Measurements from ENCODE around the gene PTPRN2.

DNA sequence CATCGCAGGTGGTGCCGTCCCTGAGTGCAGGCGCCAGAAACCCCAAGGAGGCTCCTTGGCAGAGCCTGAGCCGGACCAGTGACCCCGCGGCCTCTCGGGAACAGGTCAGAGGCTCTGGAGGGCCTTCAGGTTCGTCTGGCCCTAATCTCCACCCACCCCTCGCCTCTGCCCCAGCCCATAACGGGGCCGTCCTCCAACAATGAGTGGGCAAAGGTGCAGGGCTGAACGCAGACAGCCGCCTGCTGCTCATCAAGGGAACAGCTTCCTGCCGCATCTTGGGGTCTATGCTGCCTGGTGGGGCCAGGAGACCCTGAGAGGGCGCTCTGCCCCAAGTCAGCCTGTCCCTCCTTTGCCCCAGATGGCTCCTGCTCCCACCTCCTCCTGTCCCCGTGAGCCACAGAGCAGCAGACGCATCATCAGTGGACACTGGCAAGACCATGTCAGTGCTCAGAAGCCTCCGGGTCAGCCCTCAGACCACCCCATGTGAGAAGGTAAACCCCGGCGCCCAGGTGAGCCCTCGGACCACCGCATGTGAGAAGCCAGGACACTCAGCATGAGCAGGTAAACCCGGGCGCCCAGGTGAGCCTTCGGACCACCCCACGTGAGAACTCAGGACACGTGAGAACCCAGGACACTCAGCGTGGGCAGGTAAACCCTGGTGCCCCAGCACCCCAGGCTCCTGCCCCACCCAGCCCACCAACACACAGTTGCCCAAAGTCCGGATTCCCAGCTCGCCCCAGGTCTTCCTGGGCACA lies 142.0 kb downstream of the PTPRN2 start:
- TF ChIP-seq SP1 (IDR thresholded peaks at IDR 0.05; ENCODE audit: low read depth) (no peak), POLR2AphosphoS5 (IDR thresholded peaks at IDR 0.05; ENCODE audit: low read depth, low read length) (no peak), ZNF274 (IDR thresholded peaks at IDR 0.05; ENCODE audit: low read depth, low read length) (no peak), JUND (IDR thresholded peaks at IDR 0.05) (no peak)
- TF ChIP-seq, protein P1, sequence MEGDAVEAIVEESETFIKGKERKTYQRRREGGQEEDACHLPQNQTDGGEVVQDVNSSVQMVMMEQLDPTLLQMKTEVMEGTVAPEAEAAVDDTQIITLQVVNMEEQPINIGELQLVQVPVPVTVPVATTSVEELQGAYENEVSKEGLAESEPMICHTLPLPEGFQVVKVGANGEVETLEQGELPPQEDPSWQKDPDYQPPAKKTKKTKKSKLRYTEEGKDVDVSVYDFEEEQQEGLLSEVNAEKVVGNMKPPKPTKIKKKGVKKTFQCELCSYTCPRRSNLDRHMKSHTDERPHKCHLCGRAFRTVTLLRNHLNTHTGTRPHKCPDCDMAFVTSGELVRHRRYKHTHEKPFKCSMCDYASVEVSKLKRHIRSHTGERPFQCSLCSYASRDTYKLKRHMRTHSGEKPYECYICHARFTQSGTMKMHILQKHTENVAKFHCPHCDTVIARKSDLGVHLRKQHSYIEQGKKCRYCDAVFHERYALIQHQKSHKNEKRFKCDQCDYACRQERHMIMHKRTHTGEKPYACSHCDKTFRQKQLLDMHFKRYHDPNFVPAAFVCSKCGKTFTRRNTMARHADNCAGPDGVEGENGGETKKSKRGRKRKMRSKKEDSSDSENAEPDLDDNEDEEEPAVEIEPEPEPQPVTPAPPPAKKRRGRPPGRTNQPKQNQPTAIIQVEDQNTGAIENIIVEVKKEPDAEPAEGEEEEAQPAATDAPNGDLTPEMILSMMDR (IDR thresholded peaks at IDR 0.05 in 2 of 3, conservative IDR thresholded peaks at IDR 0.05 in 1 of 3; ENCODE audit: borderline replicate concordance in 1 of 3, insufficient read depth in 1 of 3, low read depth in 2 of 3, low read length in 2 of 3), result no peak
- TF ChIP-seq, protein P2, sequence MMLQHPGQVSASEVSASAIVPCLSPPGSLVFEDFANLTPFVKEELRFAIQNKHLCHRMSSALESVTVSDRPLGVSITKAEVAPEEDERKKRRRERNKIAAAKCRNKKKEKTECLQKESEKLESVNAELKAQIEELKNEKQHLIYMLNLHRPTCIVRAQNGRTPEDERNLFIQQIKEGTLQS (IDR thresholded peaks at IDR 0.05), result no peak
- TF ChIP-seq, protein P3, sequence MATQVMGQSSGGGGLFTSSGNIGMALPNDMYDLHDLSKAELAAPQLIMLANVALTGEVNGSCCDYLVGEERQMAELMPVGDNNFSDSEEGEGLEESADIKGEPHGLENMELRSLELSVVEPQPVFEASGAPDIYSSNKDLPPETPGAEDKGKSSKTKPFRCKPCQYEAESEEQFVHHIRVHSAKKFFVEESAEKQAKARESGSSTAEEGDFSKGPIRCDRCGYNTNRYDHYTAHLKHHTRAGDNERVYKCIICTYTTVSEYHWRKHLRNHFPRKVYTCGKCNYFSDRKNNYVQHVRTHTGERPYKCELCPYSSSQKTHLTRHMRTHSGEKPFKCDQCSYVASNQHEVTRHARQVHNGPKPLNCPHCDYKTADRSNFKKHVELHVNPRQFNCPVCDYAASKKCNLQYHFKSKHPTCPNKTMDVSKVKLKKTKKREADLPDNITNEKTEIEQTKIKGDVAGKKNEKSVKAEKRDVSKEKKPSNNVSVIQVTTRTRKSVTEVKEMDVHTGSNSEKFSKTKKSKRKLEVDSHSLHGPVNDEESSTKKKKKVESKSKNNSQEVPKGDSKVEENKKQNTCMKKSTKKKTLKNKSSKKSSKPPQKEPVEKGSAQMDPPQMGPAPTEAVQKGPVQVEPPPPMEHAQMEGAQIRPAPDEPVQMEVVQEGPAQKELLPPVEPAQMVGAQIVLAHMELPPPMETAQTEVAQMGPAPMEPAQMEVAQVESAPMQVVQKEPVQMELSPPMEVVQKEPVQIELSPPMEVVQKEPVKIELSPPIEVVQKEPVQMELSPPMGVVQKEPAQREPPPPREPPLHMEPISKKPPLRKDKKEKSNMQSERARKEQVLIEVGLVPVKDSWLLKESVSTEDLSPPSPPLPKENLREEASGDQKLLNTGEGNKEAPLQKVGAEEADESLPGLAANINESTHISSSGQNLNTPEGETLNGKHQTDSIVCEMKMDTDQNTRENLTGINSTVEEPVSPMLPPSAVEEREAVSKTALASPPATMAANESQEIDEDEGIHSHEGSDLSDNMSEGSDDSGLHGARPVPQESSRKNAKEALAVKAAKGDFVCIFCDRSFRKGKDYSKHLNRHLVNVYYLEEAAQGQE (IDR thresholded peaks at IDR 0.05; ENCODE audit: low read depth), result no peak
